ENCODE data around the gene ADAMTSL3. TPM values are rescaled to one million over a fixed set of nuclear protein-coding genes. Genes with fewer than 3 reads are reported as not detected.
A peak's percentile ranks its signal among the peaks of the same experiment; 100 is the strongest.
"Not testable (repeated sequence)": the region's sequence is repeated elsewhere in the genome, so short reads cannot be mapped to it uniquely, and the experiment has no call there.

The ADAMTSL3 gene
- total RNA-seq, 1 experiment from 2014 or later, result 0.05 TPM

DNA sequence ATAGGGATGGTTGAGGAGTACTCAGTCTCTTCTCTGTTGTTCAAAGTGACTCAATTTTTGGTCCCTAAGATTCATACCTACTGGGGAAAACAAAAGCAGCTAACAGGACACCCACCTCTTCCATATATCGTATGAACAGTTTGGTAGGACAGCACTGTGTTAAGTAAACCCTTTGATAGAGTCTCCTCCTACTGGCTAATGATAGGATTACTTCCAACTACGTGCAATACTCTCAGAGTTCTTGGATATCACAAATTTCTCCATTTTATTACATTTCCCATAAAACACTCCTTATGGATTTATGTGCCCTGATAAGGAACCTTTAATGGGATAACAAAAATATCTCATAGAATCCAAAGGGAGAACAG lies 381.5 kb downstream of the ADAMTSL3 start:
- peak overlapping the region; percentile 37 for H2AFZ ChIP-seq (ENCODE audit: low read depth, low read length, poor library complexity, severe bottlenecking)
- H3K9me2 ChIP-seq (ENCODE audit: insufficient read depth), result no peaks in the 10 kb centered on the region
- no peaks in the 10 kb centered on the region for H3K79me2 ChIP-seq (ENCODE audit: insufficient read depth, low read length)
- intact Hi-C loops (cut with micrococcal nuclease), result loop anchor here (5.0 to 10.0 kb wide), 3 partner anchors 301 to 788 kb away; no protein-coding TSS in a partner anchor
- POLR2A ChIA-PET, result interaction anchor here (0.9 kb wide), 1 partner anchor 302 kb away, joined by 3 read pairs; no protein-coding TSS in a partner anchor
- ATAC-seq, result peak; percentile 88
- H3K9me3 ChIP-seq (ENCODE audit: control insufficient read depth in 1 of 2, insufficient read depth in 1 of 2, low read depth in 1 of 2, low read length in 2 of 2), result no peaks in the 10 kb centered on the region
- BruUV-seq (replicated peaks), result no TSS peak
- peak; percentile 46 for DNase-seq (ENCODE audit: low read depth, low spot score)
- no peak overlapping the region for H3K9ac ChIP-seq (ENCODE audit: low read length)
- H3K27ac ChIP-seq (ENCODE audit: low read depth, low read length), result no peak overlapping the region
- H3K4me2 ChIP-seq (ENCODE audit: low read length), result 0 out of 2 replicates have a peak overlapping the region, but pooled peaks have one; percentile 2
- peaks cover 17% of the 10 kb centered on the region; the same call in 1 of the 2 replicates for H3K27me3 ChIP-seq (ENCODE audit: insufficient read depth, low read length)
- no peaks in the 10 kb centered on the region for H3K36me3 ChIP-seq (ENCODE audit: control insufficient read depth in 1 of 2, insufficient read depth in 2 of 2, low read length in 2 of 2)
- TF ChIP-seq POLR2AphosphoS5 (IDR thresholded peaks at IDR 0.05; ENCODE audit: low read depth, low read length) (no peak), RAD21 (IDR thresholded peaks at IDR 0.05; ENCODE audit: low read depth) (peak; percentile 43)
- TF ChIP-seq, protein P1, sequence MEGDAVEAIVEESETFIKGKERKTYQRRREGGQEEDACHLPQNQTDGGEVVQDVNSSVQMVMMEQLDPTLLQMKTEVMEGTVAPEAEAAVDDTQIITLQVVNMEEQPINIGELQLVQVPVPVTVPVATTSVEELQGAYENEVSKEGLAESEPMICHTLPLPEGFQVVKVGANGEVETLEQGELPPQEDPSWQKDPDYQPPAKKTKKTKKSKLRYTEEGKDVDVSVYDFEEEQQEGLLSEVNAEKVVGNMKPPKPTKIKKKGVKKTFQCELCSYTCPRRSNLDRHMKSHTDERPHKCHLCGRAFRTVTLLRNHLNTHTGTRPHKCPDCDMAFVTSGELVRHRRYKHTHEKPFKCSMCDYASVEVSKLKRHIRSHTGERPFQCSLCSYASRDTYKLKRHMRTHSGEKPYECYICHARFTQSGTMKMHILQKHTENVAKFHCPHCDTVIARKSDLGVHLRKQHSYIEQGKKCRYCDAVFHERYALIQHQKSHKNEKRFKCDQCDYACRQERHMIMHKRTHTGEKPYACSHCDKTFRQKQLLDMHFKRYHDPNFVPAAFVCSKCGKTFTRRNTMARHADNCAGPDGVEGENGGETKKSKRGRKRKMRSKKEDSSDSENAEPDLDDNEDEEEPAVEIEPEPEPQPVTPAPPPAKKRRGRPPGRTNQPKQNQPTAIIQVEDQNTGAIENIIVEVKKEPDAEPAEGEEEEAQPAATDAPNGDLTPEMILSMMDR (IDR thresholded peaks at IDR 0.05 in 2 of 3, conservative IDR thresholded peaks at IDR 0.05 in 1 of 3; ENCODE audit: borderline replicate concordance in 1 of 3, insufficient read depth in 1 of 3, low read depth in 2 of 3, low read length in 2 of 3), result peak; percentile 47 to 61 (median 58); a peak in 5 of 6 replicates
- CTCF ChIA-PET, result interaction anchor here (0.6 to 2.9 kb wide), 33 partner anchors 9 to 599 kb away, joined by 3 to 33 read pairs (median 4); no protein-coding TSS in a partner anchor
- RAD21 ChIA-PET (ENCODE audit: low non-redundant PET in 1 of 2, low total read pairs in 2 of 2, uncharacterized antibody in 2 of 2, unreplicated experiment in 2 of 2), result interaction anchor here (1.0 to 1.4 kb wide), 2 partner anchors 469 to 470 kb away, joined by 3 to 4 read pairs; no protein-coding TSS in a partner anchor
- peaks cover 0 to 3% of the 10 kb centered on the region in 2 experiments; a peak in 1 of 4 replicates for H3K4me1 ChIP-seq (ENCODE audit: control insufficient read depth in 1 of 2, insufficient read depth in 2 of 2, low read length in 2 of 2)
- no peak overlapping the region for H3K4me3 ChIP-seq (replicated peaks in 1 of 2; ENCODE audit: low read depth in 1 of 2, low read length in 2 of 2)
- H4K20me1 ChIP-seq (ENCODE audit: insufficient read depth), result no peaks in the 10 kb centered on the region

DNA sequence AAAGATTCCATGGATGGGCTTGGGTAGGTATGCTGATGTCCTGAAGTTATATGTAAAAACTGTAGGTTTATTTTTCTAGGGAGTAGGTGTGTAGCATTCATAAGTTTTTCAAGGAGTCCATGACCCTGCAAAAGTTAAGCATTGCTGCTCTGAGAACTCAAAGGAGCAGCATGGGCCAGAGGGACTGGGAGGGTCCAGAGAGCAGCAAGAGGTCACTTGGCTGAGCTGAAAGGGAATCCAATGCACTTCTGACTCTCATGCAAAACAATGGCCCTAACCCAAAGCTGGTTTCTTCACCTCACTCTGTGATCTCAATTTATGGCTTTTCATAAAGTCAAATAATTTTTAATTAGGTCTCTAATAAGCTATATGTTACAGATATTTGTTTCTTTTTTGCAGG lies 383.4 kb downstream of the ADAMTSL3 start:
- Histone ChIP-seq H2AFZ (ENCODE audit: low read depth, low read length, poor library complexity, severe bottlenecking) (no peak overlapping the region), H3K9ac (ENCODE audit: low read length) (no peak overlapping the region), H3K9me3 (ENCODE audit: control insufficient read depth in 1 of 2, insufficient read depth in 1 of 2, low read depth in 1 of 2, low read length in 2 of 2) (no peaks in the 10 kb centered on the region), H4K20me1 (ENCODE audit: insufficient read depth) (no peaks in the 10 kb centered on the region), H3K9me2 (ENCODE audit: insufficient read depth) (no peaks in the 10 kb centered on the region), H3K4me2 (ENCODE audit: low read length) (no peak overlapping the region), H3K27me3 (ENCODE audit: insufficient read depth, low read length) (peaks cover 5% of the 10 kb centered on the region; the same call in 1 of the 2 replicates), H3K36me3 (ENCODE audit: control insufficient read depth in 1 of 2, insufficient read depth in 2 of 2, low read length in 2 of 2) (no peaks in the 10 kb centered on the region), H3K4me3 (replicated peaks in 1 of 2; ENCODE audit: low read depth in 1 of 2, low read length in 2 of 2) (no peak overlapping the region), H3K27ac (ENCODE audit: low read depth, low read length) (no peak overlapping the region), H3K79me2 (ENCODE audit: insufficient read depth, low read length) (no peaks in the 10 kb centered on the region), H3K4me1 (ENCODE audit: control insufficient read depth in 1 of 2, insufficient read depth in 2 of 2, low read length in 2 of 2) (peaks cover 0 to 3% of the 10 kb centered on the region in 2 experiments; a peak in 1 of 4 replicates)
- TF ChIP-seq, protein P1 (IDR thresholded peaks at IDR 0.05 in 2 of 3, conservative IDR thresholded peaks at IDR 0.05 in 1 of 3; ENCODE audit: borderline replicate concordance in 1 of 3, insufficient read depth in 1 of 3, low read depth in 2 of 3, low read length in 2 of 3), result no peak
- TF ChIP-seq FOSL1 (IDR thresholded peaks at IDR 0.05; ENCODE audit: low read depth), result no peak
- ChIA-PET POLR2A (no interaction called here), RAD21 (ENCODE audit: low non-redundant PET in 1 of 2, low total read pairs in 2 of 2, uncharacterized antibody in 2 of 2, unreplicated experiment in 2 of 2) (no interaction called here), CTCF (no interaction called here)
- no TSS peak for BruUV-seq (replicated peaks)
- no peak for ATAC-seq
- intact Hi-C loops (cut with micrococcal nuclease), result loop anchor here (5.0 to 10.0 kb wide), 3 partner anchors 302 to 790 kb away; no protein-coding TSS in a partner anchor
- no peak for DNase-seq (ENCODE audit: low read depth, low spot score)

DNA sequence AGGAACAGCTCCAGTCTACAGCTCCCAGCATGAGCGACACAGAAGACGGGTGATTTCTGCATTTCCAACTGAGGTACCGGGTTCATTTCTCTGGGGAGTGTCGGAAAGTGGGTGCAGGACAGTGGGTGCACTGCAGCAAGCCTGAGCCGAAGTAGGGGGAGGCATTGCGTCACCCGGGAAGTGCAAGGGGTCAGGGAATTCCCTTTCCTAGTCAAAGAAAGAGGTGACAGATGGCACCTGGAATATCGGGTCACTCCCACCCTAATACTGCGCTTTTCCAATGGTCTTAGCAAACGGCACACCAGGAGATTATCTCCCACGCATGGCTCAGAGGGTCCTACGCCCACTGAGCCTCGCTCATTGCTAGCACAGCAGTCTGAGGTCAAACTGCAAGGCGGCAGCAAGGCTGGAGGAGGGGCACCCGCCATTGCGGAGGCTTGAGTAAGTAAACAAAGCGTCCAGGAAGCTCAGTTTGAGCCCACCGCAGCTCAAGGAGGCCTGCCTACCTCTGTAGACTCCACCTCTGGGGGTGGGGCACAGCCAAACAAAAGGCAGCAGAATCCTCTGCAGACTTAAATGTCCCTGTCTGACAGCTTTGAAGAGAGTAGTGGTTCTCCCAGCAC lies 388.6 kb downstream of the ADAMTSL3 start:
- H3K9ac ChIP-seq (ENCODE audit: low read length); BruUV-seq (replicated peaks); H4K20me1 ChIP-seq (ENCODE audit: insufficient read depth); H3K79me2 ChIP-seq (ENCODE audit: insufficient read depth, low read length); H2AFZ ChIP-seq (ENCODE audit: low read depth, low read length, poor library complexity, severe bottlenecking); RAD21 ChIA-PET (ENCODE audit: low non-redundant PET in 1 of 2, low total read pairs in 2 of 2, uncharacterized antibody in 2 of 2, unreplicated experiment in 2 of 2); H3K4me3 ChIP-seq (replicated peaks in 1 of 2; ENCODE audit: low read depth in 1 of 2, low read length in 2 of 2); H3K36me3 ChIP-seq (ENCODE audit: control insufficient read depth in 1 of 2, insufficient read depth in 2 of 2, low read length in 2 of 2); H3K4me2 ChIP-seq (ENCODE audit: low read length); H3K27me3 ChIP-seq (ENCODE audit: insufficient read depth, low read length); intact Hi-C loops (cut with micrococcal nuclease); POLR2A ChIA-PET; DNase-seq (ENCODE audit: low read depth, low spot score); H3K9me2 ChIP-seq (ENCODE audit: insufficient read depth); ATAC-seq; H3K4me1 ChIP-seq (ENCODE audit: control insufficient read depth in 1 of 2, insufficient read depth in 2 of 2, low read length in 2 of 2); H3K27ac ChIP-seq (ENCODE audit: low read depth, low read length); H3K9me3 ChIP-seq (ENCODE audit: control insufficient read depth in 1 of 2, insufficient read depth in 1 of 2, low read depth in 1 of 2, low read length in 2 of 2); CTCF ChIA-PET: not testable (repeated sequence)

Data from HCT116 (cell line).